Upper lobe of left lung (tissue), 6 donors: ENCODE results near the gene LMTK2. TPM values are rescaled to one million over a fixed set of nuclear protein-coding genes. Genes with fewer than 3 reads are reported as not detected.

Experiments used
- ATAC-seq, 2 donors: fragments of 200-7000 bp; cut with Tn5 transposase; one replicate each; pipeline ENCODE4 v1.9.1; 2022; ENCODE audit warnings: mild to moderate bottlenecking in 2 of 2, moderate library complexity in 2 of 2; ENCODE audit not compliant: low FRiP score in 2 of 2
- DNase-seq, 2 donors: peaks; one replicate each; pipeline ENCODE4 v3.0.0-alpha.2; 2019 to 2020
- H3K27ac ChIP-seq, 4 donors: fragments of 200-600 bp; sonication (generic); one replicate each; pipeline ENCODE4 v1.5.1; 2016 to 2019
- H3K27me3 ChIP-seq, 4 donors: fragments of 200-600 bp; sonication (generic); one replicate each; pipeline ENCODE4 v1.5.1; 2017 to 2019
- H3K36me3 ChIP-seq, 4 donors: fragments of 200-600 bp; sonication (generic); one replicate each; pipeline ENCODE4 v1.5.1; 2016 to 2019
- H3K4me1 ChIP-seq, 4 donors: fragments of 200-600 bp; sonication (generic); one replicate each; pipeline ENCODE4 v1.5.1; 2018 to 2019
- H3K4me3 ChIP-seq, 4 donors: fragments of 200-600 bp; sonication (generic); one replicate each; pipeline ENCODE4 v1.5.1; 2017 to 2019; ENCODE audit warnings: mild to moderate bottlenecking in 2 of 4, moderate library complexity in 1 of 4
- H3K9me3 ChIP-seq, 4 donors: fragments of 200-600 bp; sonication (generic); one replicate each; pipeline ENCODE4 v1.5.1; 2018 to 2019
- EP300 ChIP-seq, 4 donors: sonication (generic); formaldehyde crosslinking; IDR thresholded peaks; one replicate each; pipeline ENCODE4 v1.5.1; 2017; ENCODE audit warnings: antibody characterized with exemption in 4 of 4, control low read depth in 2 of 4
- POLR2A ChIP-seq, 4 donors: fragments of 450-650 bp; IDR thresholded peaks; one replicate each; pipeline ENCODE4 v1.5.1; 2016 to 2017; ENCODE audit warnings: antibody characterized with exemption in 4 of 4, mild to moderate bottlenecking in 2 of 4
- POLR2AphosphoS5 ChIP-seq, 2 donors: sonication (generic); formaldehyde crosslinking; IDR thresholded peaks; one replicate each; pipeline ENCODE4 v1.5.1; 2017; ENCODE audit warnings: antibody characterized with exemption in 2 of 2
- WGBS, 2 donors: methylation state at CpG; one replicate each; pipeline ENCODE4 v1.1.5; 2017 to 2018; 5-methylcytosine and 5-hydroxymethylcytosine counted together
- total RNA-seq, 6 donors: library from RNA; depleted of rRNA in 4 of 6; stranded (reverse); fragments of >200 nt in 4 of 6; gene quantifications; one replicate each; pipeline versions ENCODE4 v1.1.0 to v1.2.1, GENCODE V29; 2016 to 2021
- TF ChIP-seq, protein P1 (sequence below), 6 experiments: fragments of 450-650 bp in 4 of 6; fragments of 200-600 bp in 2 of 6; sonication (generic) in 2 of 6; IDR thresholded peaks; one replicate each; pipeline ENCODE4 v1.5.1; 2016 to 2019; ENCODE audit warnings: antibody characterized with exemption in 6 of 6
- donor health status: DM: no; HTN: no; CAD: no; lungs with moderate emphysema.
- donor health status: DM: no; HTN: yes; CAD: no; lungs with severe emphysema.

Gene LMTK2
- total RNA-seq, 6 donors from 2014 or later, result 27.6 to 65.8 (median 37.5) TPM

DNA sequence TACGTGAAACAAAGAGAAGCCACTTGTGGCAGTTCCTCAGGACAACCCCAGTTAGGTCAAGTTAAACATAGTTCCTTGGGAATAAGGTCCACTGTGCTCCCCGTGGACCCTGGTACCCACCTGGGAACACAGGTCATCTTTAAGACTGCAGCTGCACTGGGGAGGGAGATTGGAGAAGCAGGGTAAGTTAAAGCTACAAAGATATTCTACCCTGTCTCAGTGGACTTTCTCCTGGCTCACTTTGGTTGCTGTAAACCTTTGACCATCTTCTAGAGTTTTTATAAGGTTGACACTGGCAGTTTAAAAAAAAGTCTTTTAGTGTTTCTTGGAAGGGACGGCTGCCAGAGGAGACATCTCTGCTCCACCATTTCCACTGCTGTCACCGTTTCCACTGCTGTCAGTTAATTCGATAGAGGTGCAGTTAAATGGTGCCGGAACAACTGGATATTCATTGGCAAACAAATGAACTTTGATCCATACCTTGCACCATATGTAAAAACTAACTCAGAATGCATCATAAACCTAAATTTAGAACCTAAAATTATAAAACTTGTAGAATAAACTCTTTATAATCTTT lies 42.5 kb downstream of the LMTK2 start:
- Histone ChIP-seq H3K27me3 (no peaks in the 10 kb centered on the region), H3K27ac (no peak overlapping the region), H3K4me1 (no peaks in the 10 kb centered on the region), H3K36me3 (peaks cover 0 to 49% (median 14%) of the 10 kb centered on the region in 4 donors), H3K9me3 (no peaks in the 10 kb centered on the region), H3K4me3 (no peak overlapping the region)
- TF ChIP-seq POLR2A (IDR thresholded peaks at IDR 0.05), result no peak
- TF ChIP-seq EP300 (IDR thresholded peaks at IDR 0.05), result no peak
- TF ChIP-seq, protein P1, sequence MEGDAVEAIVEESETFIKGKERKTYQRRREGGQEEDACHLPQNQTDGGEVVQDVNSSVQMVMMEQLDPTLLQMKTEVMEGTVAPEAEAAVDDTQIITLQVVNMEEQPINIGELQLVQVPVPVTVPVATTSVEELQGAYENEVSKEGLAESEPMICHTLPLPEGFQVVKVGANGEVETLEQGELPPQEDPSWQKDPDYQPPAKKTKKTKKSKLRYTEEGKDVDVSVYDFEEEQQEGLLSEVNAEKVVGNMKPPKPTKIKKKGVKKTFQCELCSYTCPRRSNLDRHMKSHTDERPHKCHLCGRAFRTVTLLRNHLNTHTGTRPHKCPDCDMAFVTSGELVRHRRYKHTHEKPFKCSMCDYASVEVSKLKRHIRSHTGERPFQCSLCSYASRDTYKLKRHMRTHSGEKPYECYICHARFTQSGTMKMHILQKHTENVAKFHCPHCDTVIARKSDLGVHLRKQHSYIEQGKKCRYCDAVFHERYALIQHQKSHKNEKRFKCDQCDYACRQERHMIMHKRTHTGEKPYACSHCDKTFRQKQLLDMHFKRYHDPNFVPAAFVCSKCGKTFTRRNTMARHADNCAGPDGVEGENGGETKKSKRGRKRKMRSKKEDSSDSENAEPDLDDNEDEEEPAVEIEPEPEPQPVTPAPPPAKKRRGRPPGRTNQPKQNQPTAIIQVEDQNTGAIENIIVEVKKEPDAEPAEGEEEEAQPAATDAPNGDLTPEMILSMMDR (IDR thresholded peaks at IDR 0.05), result no peak
- no peak for TF ChIP-seq POLR2AphosphoS5 (IDR thresholded peaks at IDR 0.05)
- no peak for DNase-seq
- no peak for ATAC-seq
- WGBS, 2 donors, result 99% methylated on average over 6 of the region's 6 CpGs

DNA sequence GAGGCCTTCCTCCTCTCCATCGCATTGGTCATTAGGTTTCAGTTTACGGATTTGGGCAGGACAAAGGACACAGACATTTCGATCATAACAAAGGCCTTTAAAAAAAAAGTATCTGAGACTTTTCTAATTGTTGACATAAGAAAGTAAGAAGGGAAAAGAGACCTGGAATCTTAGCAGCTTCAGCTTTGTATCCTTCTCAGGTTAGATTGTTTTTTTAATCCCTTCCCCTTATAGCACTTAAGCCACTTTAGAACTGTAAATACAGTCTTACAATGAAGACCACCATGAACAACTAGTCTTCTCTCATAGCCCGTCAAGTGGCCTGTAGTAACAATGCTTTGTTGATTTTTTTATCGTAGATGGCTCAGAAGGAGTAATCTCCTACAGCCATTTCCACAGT lies 45.2 kb downstream of the LMTK2 start:
- TF ChIP-seq POLR2A (IDR thresholded peaks at IDR 0.05) (no peak), EP300 (IDR thresholded peaks at IDR 0.05) (no peak), POLR2AphosphoS5 (IDR thresholded peaks at IDR 0.05) (no peak)
- TF ChIP-seq, protein P1 (IDR thresholded peaks at IDR 0.05), result no peak
- 78 to 90% methylated on average over 5 of the region's 5 CpGs for WGBS, 2 donors
- no peak for ATAC-seq
- peaks cover 2 to 66% (median 23%) of the 10 kb centered on the region in 4 donors for H3K36me3 ChIP-seq
- no peak overlapping the region for H3K27ac ChIP-seq
- no peaks in the 10 kb centered on the region for H3K4me1 ChIP-seq
- no peaks in the 10 kb centered on the region for H3K27me3 ChIP-seq
- DNase-seq, result no peak
- no peak overlapping the region for H3K4me3 ChIP-seq
- H3K9me3 ChIP-seq, result no peaks in the 10 kb centered on the region

DNA sequence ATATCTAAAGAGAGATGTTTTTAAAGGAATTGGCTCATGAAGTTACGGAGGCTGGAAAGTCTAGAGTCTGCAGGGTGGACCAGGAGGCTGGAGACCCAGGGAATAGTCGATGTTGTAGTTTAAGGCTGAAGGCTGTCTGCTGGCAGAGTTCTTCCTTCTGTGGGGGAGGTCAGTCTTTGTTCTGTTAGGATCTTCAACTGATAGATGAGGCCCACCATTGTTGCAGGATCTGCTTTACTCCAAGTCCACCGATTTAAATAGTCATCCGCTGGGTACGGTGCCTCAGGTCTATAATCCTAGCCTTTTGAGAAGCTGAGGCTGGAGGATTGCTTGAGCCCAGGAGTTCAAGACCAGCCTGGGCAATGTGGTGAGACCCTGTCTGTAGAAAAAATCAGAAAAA lies 50.0 kb downstream of the LMTK2 start:
- no peak for DNase-seq
- ATAC-seq, result no peak
- Histone ChIP-seq H3K27me3 (no peaks in the 10 kb centered on the region), H3K9me3 (no peaks in the 10 kb centered on the region), H3K4me1 (no peaks in the 10 kb centered on the region), H3K36me3 (peaks cover 2 to 63% (median 20%) of the 10 kb centered on the region in 4 donors), H3K27ac (no peak overlapping the region), H3K4me3 (no peak overlapping the region)
- no peak for TF ChIP-seq EP300 (IDR thresholded peaks at IDR 0.05)
- no peak for TF ChIP-seq POLR2AphosphoS5 (IDR thresholded peaks at IDR 0.05)
- TF ChIP-seq, protein P1 (IDR thresholded peaks at IDR 0.05), result no peak
- no peak for TF ChIP-seq POLR2A (IDR thresholded peaks at IDR 0.05)
- 98% methylated on average over 5 of the region's 5 CpGs for WGBS, 2 donors

DNA sequence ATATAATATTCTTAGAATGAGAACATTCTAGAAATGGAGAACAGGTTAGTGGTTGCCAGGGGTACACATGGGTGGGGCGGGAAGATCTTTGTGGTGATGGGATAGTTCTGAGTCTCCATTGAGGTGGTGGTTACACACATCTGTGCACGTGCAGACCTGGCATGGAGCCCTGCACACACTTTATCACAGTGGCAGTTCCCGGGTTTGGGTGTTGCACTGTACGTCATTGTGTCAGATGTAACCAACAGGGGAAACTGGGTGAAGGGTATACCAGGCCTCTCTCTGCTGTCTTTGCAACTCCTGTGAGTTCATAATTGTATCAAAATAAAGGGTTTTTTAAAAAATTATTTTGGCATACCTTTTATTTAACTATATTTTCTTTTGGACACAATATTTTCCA lies 51.1 kb downstream of the LMTK2 start:
- peaks cover 2 to 52% (median 17%) of the 10 kb centered on the region in 4 donors for H3K36me3 ChIP-seq
- no peaks in the 10 kb centered on the region for H3K27me3 ChIP-seq
- H3K9me3 ChIP-seq, result no peaks in the 10 kb centered on the region
- H3K4me1 ChIP-seq, result peaks cover 0 to under 1% (median 0%) of the 10 kb centered on the region in 4 donors
- TF ChIP-seq EP300 (IDR thresholded peaks at IDR 0.05) (no peak), POLR2A (IDR thresholded peaks at IDR 0.05) (no peak), POLR2AphosphoS5 (IDR thresholded peaks at IDR 0.05) (no peak)
- TF ChIP-seq, protein P1 (IDR thresholded peaks at IDR 0.05), result no peak
- ATAC-seq, result no peak
- H3K4me3 ChIP-seq, result no peak overlapping the region
- DNase-seq, result no peak
- WGBS, 2 donors, result 81 to 89% methylated on average over 4 of the region's 4 CpGs
- no peak overlapping the region for H3K27ac ChIP-seq

DNA sequence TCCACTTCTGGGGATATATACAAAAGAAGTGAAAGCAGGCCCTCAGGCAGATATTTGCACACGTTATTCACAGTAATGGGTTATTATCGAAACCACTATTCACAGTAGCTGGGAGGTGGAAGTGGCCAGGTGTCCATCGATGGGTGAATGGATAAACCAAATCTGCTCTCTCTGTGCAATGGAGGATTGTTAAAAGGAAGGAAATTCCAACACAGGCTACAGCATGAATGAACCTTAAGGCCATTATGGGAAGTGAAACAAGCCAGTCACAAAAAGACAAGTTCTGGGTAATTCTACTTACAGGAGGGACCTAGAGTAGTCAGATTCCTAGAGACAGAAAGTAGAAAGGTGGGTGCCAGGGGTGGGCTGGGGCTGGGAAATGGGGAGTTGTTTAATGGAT lies 56.1 kb downstream of the LMTK2 start:
- H3K4me3 ChIP-seq, result no peak overlapping the region
- WGBS, 2 donors, result 76 to 88% methylated on average over 3 of the region's 3 CpGs
- H3K4me1 ChIP-seq, result peaks cover 5 to 15% (median 5%) of the 10 kb centered on the region in 4 donors
- no peak overlapping the region for H3K27ac ChIP-seq
- TF ChIP-seq POLR2A (IDR thresholded peaks at IDR 0.05) (no peak), EP300 (IDR thresholded peaks at IDR 0.05) (no peak), POLR2AphosphoS5 (IDR thresholded peaks at IDR 0.05) (no peak)
- TF ChIP-seq, protein P1 (IDR thresholded peaks at IDR 0.05), result no peak
- no peaks in the 10 kb centered on the region for H3K9me3 ChIP-seq
- no peak for ATAC-seq
- H3K36me3 ChIP-seq, result peaks cover 0 to 8% (median under 1%) of the 10 kb centered on the region in 4 donors
- no peak for DNase-seq
- no peaks in the 10 kb centered on the region for H3K27me3 ChIP-seq
